Keratinocyte (primary cell): ENCODE measurements around the gene MYCBP2.

Experiments
- EZH2 ChIP-seq: IDR thresholded peaks from one replicate; pipeline ENCODE4 v1.6.1; 2012; ENCODE audit warnings: inconsistent platforms, mild to moderate bottlenecking, low read length, moderate library complexity
- TF ChIP-seq, protein P1 (sequence below), 3 experiments: IDR thresholded peaks in 1 of 3; conservative IDR thresholded peaks in 1 of 3; optimal IDR thresholded peaks in 1 of 3; 2 replicates in 2 of 3; 3 replicates in 1 of 3; pipeline versions ENCODE3 to v1.5.1; 2011; ENCODE audit warnings: low read length in 3 of 3, mild to moderate bottlenecking in 3 of 3, moderate library complexity in 2 of 3, control low read depth in 1 of 3, inconsistent platforms in 1 of 3; ENCODE audit not compliant: insufficient read depth in 2 of 3; ENCODE audit errors: extremely low read depth in 1 of 3

DNA sequence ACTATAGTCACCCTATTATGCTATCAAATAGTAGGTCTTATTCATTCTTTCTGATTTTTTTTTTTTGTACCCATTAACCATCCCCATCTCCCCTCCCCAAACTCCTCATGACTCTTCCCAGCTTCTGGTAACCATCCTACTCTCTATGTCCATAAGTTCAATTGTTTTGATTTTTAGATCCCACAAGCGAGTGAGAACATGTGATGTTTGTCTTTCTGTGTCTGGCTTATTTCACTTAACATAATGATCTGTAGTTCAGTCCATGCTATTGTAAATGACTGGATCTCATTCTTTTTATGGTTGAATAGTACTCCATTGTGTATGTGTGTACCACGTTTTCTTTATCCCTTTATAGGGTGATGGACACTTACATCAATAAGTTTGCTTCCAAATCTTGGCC lies 4.5 kb upstream of the MYCBP2 start:
- TF ChIP-seq, protein P1, sequence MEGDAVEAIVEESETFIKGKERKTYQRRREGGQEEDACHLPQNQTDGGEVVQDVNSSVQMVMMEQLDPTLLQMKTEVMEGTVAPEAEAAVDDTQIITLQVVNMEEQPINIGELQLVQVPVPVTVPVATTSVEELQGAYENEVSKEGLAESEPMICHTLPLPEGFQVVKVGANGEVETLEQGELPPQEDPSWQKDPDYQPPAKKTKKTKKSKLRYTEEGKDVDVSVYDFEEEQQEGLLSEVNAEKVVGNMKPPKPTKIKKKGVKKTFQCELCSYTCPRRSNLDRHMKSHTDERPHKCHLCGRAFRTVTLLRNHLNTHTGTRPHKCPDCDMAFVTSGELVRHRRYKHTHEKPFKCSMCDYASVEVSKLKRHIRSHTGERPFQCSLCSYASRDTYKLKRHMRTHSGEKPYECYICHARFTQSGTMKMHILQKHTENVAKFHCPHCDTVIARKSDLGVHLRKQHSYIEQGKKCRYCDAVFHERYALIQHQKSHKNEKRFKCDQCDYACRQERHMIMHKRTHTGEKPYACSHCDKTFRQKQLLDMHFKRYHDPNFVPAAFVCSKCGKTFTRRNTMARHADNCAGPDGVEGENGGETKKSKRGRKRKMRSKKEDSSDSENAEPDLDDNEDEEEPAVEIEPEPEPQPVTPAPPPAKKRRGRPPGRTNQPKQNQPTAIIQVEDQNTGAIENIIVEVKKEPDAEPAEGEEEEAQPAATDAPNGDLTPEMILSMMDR (optimal IDR thresholded peaks at IDR 0.05 in 1 of 3, IDR thresholded peaks at IDR 0.05 in 1 of 3, conservative IDR thresholded peaks at IDR 0.05 in 1 of 3; ENCODE audit: extremely low read depth in 1 of 3, insufficient read depth in 2 of 3, low read length in 3 of 3), result no peak
- TF ChIP-seq EZH2, result no peak
